ENCODE measurements around the gene RMI2. TPM values are rescaled to one million over a fixed set of nuclear protein-coding genes. Genes with fewer than 3 reads are reported as not detected.

Gene RMI2
- total RNA-seq, 1 donor from 2014 or later: 2.6 TPM

DNA sequence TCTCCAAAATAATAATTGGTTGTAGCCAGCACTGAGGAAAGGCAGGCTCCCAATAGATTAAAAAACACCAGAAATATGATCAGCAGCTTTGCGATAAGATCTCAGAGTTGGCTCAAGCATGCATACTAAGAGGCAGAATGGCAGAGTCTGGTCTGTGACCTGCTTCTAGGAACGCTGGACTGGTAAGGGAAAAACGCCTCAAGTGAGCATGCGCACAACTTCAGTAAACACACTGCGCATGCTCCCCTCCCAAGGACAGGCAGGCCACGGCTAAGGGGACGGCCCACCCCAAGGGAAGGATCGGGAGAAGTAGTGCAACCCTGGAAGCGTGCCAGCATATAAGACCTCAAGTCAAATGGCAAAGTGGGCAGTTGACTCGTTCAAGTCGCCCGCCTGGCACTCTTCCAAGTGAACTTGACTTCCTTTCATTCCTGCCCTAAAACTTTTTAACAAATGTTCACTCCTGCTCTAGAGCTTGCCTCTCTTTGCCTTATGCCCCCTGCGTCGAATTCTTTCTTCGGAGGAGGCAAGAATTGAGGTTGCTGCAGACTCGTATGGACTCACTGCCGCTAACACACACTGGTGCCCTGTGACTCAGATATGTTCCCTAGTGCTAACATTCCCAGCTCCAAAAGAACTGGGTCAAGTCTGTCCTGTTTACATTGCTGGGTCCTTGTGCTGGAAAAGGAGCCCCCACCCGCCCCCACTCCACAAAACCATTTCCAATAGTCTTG, 41.7 kb upstream of the RMI2 start:
- FAIRE-seq: no peak
- peak; percentile 67 for DNase-seq (ENCODE audit: low read depth)
- H3K27me3 ChIP-seq (ENCODE audit: control insufficient read depth, insufficient read depth, low read length): no peaks in the 10 kb centered on the region
- H3K4me3 ChIP-seq (ENCODE audit: low read depth, low read length): peak overlapping the region; percentile 15
- no peaks in the 10 kb centered on the region for H3K36me3 ChIP-seq (ENCODE audit: control insufficient read depth, insufficient read depth, low read length)
- TF ChIP-seq, protein P1, sequence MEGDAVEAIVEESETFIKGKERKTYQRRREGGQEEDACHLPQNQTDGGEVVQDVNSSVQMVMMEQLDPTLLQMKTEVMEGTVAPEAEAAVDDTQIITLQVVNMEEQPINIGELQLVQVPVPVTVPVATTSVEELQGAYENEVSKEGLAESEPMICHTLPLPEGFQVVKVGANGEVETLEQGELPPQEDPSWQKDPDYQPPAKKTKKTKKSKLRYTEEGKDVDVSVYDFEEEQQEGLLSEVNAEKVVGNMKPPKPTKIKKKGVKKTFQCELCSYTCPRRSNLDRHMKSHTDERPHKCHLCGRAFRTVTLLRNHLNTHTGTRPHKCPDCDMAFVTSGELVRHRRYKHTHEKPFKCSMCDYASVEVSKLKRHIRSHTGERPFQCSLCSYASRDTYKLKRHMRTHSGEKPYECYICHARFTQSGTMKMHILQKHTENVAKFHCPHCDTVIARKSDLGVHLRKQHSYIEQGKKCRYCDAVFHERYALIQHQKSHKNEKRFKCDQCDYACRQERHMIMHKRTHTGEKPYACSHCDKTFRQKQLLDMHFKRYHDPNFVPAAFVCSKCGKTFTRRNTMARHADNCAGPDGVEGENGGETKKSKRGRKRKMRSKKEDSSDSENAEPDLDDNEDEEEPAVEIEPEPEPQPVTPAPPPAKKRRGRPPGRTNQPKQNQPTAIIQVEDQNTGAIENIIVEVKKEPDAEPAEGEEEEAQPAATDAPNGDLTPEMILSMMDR (IDR thresholded peaks at IDR 0.05; ENCODE audit: insufficient read depth, low read length, severe bottlenecking): no peak

DNA sequence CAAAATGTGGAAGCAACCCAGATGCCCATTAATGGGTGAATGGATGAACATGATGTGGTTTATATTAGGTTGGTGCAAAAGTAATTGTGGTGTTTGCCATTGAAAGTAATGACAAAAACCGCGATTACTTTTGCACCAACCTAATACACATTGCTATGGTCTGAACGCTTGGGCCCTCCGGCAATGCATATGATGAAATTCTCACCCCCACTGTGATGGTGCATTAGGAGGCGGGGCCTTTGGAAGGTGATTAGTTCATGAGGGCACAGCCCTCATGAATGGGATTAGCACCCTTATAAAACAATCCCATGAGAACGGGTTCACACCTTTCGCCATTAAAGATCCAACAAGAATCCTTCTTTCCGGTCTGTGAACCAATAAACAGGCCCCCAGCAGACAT, 38.9 kb upstream of the RMI2 start:
- no peaks in the 10 kb centered on the region for H3K36me3 ChIP-seq (ENCODE audit: control insufficient read depth, insufficient read depth, low read length)
- H3K27me3 ChIP-seq (ENCODE audit: control insufficient read depth, insufficient read depth, low read length): no peaks in the 10 kb centered on the region
- DNase-seq (ENCODE audit: low read depth) (no peak), FAIRE-seq (no peak)
- TF ChIP-seq, protein P1 (IDR thresholded peaks at IDR 0.05; ENCODE audit: insufficient read depth, low read length, severe bottlenecking): no peak
- H3K4me3 ChIP-seq (ENCODE audit: low read depth, low read length): no peak overlapping the region

DNA sequence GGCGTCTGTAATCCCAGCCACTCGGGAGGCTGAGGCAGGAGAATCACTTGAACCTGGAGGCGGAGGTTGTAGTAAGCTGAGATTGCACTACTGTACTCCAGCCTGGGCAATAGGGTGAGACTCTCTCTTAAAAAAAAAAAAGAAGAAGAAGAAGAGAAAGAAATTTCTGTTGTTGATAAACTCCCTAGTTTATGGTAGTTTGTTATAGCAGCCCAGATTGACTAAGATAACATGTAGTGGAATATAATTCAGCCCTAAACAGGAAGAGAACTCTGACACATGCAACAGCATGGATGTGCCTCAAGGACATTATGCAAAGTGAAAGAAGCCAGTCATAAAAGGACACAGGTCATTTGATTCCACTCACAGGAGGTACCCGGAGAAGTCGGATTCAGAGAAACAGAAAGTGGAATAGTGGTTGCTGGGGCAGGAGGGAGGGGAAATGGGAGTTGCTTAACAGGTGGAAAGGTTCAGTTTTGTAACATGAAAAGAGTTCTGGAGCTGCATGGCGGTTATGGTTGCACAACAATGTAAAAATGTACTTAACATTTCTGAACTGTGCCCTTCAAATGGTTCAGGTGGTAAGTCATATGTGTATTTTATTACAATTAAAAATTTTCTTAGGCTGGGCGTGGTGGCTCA, 38.1 kb upstream of the RMI2 start:
- FAIRE-seq: no peak
- H3K4me3 ChIP-seq (ENCODE audit: low read depth, low read length): no peak overlapping the region
- DNase-seq (ENCODE audit: low read depth): peak; percentile 11
- no peaks in the 10 kb centered on the region for H3K27me3 ChIP-seq (ENCODE audit: control insufficient read depth, insufficient read depth, low read length)
- H3K36me3 ChIP-seq (ENCODE audit: control insufficient read depth, insufficient read depth, low read length): no peaks in the 10 kb centered on the region
- TF ChIP-seq, protein P1 (IDR thresholded peaks at IDR 0.05; ENCODE audit: insufficient read depth, low read length, severe bottlenecking): no peak

DNA sequence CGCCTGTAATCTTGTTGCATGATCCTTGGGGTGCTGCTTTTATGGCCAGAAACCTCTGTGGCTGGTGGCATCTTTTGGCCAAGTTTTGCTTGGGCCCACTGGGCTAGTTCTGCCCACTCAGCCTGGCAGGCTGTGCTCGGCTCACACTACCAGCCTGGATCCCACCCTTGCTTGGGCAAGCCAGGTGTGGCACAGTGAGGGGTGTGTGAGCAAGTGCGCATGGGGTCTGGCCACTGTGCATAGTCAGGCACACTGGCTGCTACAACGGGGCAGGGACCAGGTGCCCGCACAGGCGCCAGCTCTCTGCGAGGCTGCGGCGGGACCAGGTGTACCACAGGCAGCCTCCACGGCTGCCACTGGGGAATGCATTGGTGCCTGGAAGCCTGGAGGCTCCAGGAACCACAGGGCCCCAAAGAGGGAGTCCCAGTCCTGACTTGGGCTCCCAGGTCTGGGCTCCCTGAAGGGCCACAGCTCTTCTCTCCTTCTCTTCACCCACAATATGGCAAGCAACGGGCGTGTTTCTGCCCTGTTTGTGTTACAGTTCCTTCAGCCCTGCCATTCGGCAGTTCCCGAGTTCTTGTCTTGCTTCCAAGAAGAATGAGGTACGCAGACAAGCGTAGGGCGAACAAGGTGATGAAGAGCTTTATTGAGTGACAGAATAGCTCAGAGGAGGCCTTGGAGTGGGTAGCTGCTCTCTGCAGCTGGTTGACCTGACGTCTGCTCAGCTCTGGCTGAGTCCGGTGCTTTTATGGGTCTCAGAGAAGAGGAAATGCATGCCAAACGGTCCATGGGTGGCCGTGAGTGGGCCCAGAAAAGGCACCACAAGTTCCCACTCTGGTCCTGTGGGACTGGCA, 37.4 kb upstream of the RMI2 start:
- DNase-seq (ENCODE audit: low read depth): no peak
- Histone ChIP-seq H3K4me3 (ENCODE audit: low read depth, low read length) (no peak overlapping the region), H3K36me3 (ENCODE audit: control insufficient read depth, insufficient read depth, low read length) (no peaks in the 10 kb centered on the region), H3K27me3 (ENCODE audit: control insufficient read depth, insufficient read depth, low read length) (no peaks in the 10 kb centered on the region)
- no peak for FAIRE-seq
- TF ChIP-seq, protein P1 (IDR thresholded peaks at IDR 0.05; ENCODE audit: insufficient read depth, low read length, severe bottlenecking): no peak

DNA sequence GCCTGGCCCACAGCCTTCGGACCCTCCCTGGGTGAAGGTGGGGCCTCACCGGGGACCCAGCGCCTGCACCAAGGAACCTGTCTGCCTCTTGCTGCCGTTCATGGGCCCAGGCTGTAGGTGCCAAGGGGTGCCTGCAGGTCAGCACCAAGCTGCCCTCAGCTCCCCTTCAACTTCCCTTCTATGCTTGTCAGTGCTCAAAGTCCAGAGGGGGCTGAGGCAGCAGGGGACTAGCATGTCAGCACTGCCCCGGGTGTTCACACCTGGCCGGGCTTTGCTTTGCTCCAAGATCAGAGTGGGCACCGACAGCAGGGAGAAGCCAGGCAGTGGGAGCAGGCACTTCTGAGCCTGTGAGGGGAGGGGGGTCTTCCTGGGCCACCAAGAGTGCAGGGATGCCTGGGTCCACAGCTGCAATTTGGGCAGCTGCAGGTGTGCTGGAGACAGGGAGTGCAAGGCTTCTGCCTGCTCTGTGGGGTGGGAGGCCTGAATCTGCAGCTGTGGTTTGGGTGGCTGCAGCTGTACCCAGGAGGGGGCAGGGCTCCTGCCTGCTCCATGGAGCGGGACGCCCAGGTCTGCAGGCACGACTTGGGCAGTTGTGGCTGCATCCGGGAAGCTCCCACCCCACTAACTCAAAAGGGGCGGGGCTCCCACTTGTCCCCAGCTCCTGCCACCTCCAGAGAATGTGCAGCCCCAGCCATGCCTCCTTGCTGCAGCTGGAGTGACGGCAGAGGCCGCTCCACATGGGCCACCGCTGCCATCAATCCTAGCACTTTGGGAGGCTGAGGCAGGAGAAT, 36.6 kb upstream of the RMI2 start:
- H3K36me3 ChIP-seq (ENCODE audit: control insufficient read depth, insufficient read depth, low read length): no peaks in the 10 kb centered on the region
- DNase-seq (ENCODE audit: low read depth) (no peak), FAIRE-seq (no peak)
- TF ChIP-seq, protein P1 (IDR thresholded peaks at IDR 0.05; ENCODE audit: insufficient read depth, low read length, severe bottlenecking): no peak
- no peak overlapping the region for H3K4me3 ChIP-seq (ENCODE audit: low read depth, low read length)
- H3K27me3 ChIP-seq (ENCODE audit: control insufficient read depth, insufficient read depth, low read length): no peaks in the 10 kb centered on the region
